ENCODE data around the gene FEM1C. TPM values are rescaled to one million over a fixed set of nuclear protein-coding genes. Genes with fewer than 3 reads are reported as not detected.

FEM1C gene
- total and polyA plus RNA-seq, 12 donors: 4.5 to 15.5 (median 11.9) TPM

GRCh38 chr5:115487756-115488155, 56.8 kb downstream of the FEM1C start:
- no peaks in the 10 kb centered on the region for H3K9me3 ChIP-seq (replicated peaks in 1 of 3)
- no peak for DNase-seq
- no peak overlapping the region for H3K27ac ChIP-seq
- no peak overlapping the region for H3K4me3 ChIP-seq
- TF ChIP-seq POLR2A (IDR thresholded peaks at IDR 0.05): no peak
- TF ChIP-seq CTCF (IDR thresholded peaks at IDR 0.05): no peak
- intact Hi-C loops (cut with DNase I): no loop called here
- H3K36me3 ChIP-seq (replicated peaks in 1 of 2): no peaks in the 10 kb centered on the region
- no peaks in the 10 kb centered on the region for H3K4me1 ChIP-seq (replicated peaks in 1 of 2)
- H3K27me3 ChIP-seq: no peaks in the 10 kb centered on the region

- H3K4me3 ChIP-seq: no peak overlapping the region
- no peak overlapping the region for H3K27ac ChIP-seq
- intact Hi-C loops (cut with DNase I): no loop called here
- no peak for TF ChIP-seq CTCF (IDR thresholded peaks at IDR 0.05)
- H3K36me3 ChIP-seq (replicated peaks in 1 of 2): no peaks in the 10 kb centered on the region
- 57 to 71% (median 65%) methylated on average over 4 of the region's 4 CpGs for WGBS, 4 donors
- no peaks in the 10 kb centered on the region for H3K27me3 ChIP-seq
- DNase-seq: no peak
- H3K4me1 ChIP-seq (replicated peaks in 1 of 2): no peaks in the 10 kb centered on the region
- H3K9me3 ChIP-seq (replicated peaks in 1 of 3): no peaks in the 10 kb centered on the region
Observed at GRCh38 chr5:115487168-115487567, 57.4 kb downstream of the FEM1C start.

- Histone ChIP-seq H3K4me3 (no peak overlapping the region), H3K27ac (no peak overlapping the region), H3K4me1 (replicated peaks in 1 of 2) (no peaks in the 10 kb centered on the region), H3K27me3 (no peaks in the 10 kb centered on the region), H3K9me3 (replicated peaks in 1 of 3) (no peaks in the 10 kb centered on the region), H3K36me3 (replicated peaks in 1 of 2) (no peaks in the 10 kb centered on the region)
- TF ChIP-seq POLR2A (IDR thresholded peaks at IDR 0.05) (no peak), CTCF (IDR thresholded peaks at IDR 0.05) (no peak)
- 78 to 94% (median 86%) methylated on average over 2 of the region's 2 CpGs for WGBS, 4 donors
- DNase-seq: no peak
- intact Hi-C loops (cut with DNase I): no loop called here
Observed at GRCh38 chr5:115486728-115487127, 57.8 kb downstream of the FEM1C start.

- no peak overlapping the region for H3K4me3 ChIP-seq
- TF ChIP-seq POLR2A (IDR thresholded peaks at IDR 0.05) (no peak), CTCF (IDR thresholded peaks at IDR 0.05) (no peak)
- intact Hi-C loops (cut with DNase I): no loop called here
- DNase-seq: no peak
- H3K27ac ChIP-seq: no peak overlapping the region
- H3K9me3 ChIP-seq (replicated peaks in 1 of 3): no peaks in the 10 kb centered on the region
- no peaks in the 10 kb centered on the region for H3K27me3 ChIP-seq
- H3K36me3 ChIP-seq (replicated peaks in 1 of 2): no peaks in the 10 kb centered on the region
- 70 to 92% (median 77%) methylated on average over 4 of the region's 4 CpGs for WGBS, 4 donors
- H3K4me1 ChIP-seq (replicated peaks in 1 of 2): no peaks in the 10 kb centered on the region
Observed at GRCh38 chr5:115484368-115484767, 60.2 kb downstream of the FEM1C start.
